ENCODE measurements around the gene OR4K17.
"Not testable (repeated sequence)": the region's sequence is repeated elsewhere in the genome, so short reads cannot be mapped to it uniquely, and the experiment has no call there.

OR4K17 gene

DNA sequence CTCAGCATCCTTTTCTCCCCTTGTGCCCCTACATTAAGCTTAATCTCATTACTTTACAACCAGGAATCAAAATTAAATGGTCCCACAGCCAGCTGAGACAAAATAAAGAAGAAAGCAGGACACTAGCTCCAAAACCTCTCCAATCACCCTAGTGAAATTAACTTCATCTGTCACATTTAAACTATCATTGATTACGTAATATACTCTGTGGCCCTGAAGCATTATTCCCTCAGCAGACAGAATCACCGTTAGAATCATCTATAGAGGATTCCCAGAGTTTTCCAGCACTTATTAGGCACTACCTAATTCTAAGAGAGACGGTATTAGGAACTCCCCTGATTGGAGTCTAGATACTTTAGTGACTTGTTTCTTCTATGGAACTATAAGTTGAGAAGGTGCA lies at the start of gene OR4K17:
OR4K17 (plus strand) TSS at position 302 of the 400 bp plus-strand sequence. CDS start 6,761 bp downstream, outside the sequence.
- DNase-seq = no peak

DNA sequence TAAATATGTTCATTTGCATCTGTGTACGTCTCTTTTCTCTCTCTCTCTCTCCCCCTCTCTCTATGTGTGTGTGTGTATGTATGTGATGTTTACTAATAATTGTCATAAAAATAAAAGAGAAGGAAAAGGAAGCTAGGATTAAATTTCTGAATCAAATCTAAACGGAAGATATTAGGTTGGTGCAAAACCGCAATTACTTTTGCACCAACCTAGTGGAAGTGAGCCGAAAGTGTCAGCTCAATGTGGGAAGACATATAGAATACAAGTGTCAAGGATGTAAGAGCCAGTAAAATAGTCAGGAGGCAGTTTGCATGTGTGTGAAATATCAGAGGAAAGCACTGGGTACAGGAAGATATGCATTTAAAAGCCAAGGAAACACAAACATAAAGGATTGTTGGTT lies 18.5 kb upstream of the OR4K17 start:
- no peak for DNase-seq

DNA sequence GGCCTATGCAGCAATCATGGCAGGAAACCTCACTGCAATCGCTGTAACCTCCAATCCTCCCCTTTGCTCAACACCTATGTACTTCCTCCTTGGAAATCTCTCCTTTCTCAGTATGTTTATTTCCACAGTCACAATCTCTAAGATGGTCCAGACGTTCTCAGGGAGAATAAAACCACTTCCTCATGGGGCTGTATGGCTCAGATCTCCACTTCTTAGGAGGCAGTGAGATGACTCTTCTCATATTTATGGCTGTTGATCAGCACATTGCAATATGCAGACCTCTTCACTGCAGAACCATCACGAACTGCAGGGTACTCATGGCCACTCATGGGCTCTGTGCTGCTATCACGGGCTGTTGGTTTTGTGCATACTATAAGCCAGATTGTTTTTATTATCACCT lies 17.1 kb upstream of the OR4K17 start:
- no peak for DNase-seq

DNA sequence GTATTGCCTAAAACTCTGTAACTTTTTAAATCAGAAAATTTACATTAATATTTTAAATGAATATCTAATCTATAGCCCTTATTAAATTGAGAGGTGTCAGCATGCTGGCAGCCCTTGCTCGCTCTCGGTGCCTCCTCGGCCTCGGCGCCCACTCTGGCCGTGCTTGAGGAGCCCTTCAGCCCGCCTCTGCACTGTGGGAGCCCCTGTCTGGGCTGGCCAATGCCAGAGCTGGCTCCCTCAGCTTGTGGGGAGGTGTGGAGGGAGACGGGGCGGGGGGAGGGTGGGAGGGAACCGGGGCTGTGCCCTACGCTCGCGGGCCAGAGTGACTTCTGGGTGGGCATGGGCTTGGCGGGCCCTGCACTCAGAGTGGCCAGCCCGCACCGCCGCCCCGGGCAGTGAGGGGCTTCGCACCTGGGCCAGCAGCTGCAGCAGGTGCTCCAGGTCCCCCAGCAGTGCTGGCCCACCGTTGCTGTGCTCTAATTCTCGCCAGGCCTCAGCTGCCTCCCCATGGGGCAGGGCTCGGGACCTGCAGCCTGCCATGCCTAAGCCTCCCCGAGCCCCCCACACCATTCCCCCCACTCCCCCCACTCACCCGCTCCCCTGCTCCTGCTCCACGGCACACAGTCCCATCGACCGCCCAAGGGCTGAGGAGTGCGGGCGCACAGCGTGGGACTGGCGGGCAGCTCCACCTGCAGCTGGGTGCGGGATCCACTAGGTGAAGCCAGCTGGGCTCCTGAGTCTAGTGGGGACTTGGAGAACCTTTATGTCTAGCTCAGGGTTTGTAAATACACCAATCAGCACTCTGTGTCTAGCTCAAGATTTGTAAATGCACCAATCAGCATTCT lies 11.4 kb upstream of the OR4K17 start:
- DNase-seq = not testable (repeated sequence)

- DNase-seq = no peak
Measured at GRCh38 chr14:20112321-20112720, 1.8 kb downstream of the OR4K17 start.

DNA sequence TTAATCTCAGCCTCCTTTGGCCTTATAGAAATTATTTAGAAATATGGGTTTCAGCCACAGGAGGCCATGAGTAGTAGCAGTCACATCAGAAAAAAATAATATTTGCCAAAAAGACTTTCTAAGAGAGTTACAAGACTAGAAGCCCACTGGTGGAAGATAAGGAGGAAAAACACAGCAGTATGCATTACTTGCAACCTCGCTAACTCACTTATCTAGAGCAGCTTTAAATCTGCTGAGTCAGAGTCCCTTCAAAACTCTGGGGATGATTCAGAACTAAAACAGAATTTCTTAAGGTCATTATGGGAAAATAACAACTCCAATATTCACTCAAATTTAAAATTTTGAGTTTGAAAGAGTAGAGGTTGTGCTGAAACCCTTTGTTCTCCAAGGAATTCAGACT lies 6.2 kb downstream of the OR4K17 start:
- no peak for DNase-seq

DNA sequence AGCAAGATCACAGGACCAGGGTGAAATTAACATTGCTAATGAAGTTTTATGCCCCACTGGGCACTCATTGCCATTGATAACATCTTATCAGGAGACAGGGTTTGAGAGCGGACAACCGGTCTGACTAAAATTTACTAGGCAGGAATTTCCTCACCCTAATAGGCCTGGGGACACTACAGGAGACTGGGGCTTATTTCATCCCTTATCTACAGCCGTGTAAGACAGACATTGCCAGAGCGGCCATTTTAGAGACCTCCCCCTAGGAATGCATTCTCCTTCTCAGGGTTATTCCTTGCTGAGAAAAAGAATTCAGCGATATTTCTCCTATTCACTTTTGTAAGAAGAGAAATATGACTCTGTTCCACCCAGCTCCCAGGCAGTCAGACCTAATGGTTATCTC lies 8.3 kb downstream of the OR4K17 start:
- DNase-seq = no peak

DNA sequence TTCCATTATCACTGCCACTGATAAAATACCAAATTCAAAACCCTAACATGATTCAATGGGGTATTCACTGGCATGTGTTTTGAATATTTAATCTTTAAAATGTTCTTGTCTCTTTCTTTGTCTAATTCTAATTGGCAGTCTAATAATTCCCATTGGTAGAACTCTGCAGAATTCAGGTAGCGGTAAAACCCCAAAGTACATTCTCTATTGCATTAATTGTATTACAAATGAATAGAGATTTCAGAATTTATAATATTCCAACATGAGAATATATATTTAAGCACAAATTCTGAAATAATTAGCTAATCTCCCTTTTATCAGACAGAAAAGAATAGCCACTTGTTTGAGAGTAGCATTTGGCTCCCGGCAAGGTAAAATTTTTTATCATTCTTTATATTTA lies 28.0 kb downstream of the OR4K17 start, which contains the start of gene OR4N5:
OR4N5 (plus strand) TSS at position 301 of the 400 bp plus-strand sequence. CDS start 4,916 bp downstream, outside the sequence.
- DNase-seq = no peak

DNA sequence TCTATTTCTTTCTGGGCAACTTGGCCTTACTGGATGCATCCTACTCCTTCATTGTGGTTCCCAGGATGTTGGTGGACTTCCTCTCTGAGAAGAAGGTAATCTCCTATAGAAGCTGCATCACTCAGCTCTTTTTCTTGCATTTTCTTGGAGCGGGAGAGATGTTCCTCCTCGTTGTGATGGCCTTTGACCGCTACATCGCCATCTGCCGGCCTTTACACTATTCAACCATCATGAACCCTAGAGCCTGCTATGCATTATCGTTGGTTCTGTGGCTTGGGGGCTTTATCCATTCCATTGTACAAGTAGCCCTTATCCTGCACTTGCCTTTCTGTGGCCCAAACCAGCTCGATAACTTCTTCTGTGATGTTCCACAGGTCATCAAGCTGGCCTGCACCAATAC lies 33.4 kb downstream of the OR4K17 start:
- DNase-seq = no peak

GRCh38 chr14:20144820-20145219 lies 34.3 kb downstream of the OR4K17 start:
- no peak for DNase-seq

- DNase-seq = no peak
Measured at GRCh38 chr14:20164462-20164861, 53.9 kb downstream of the OR4K17 start.

DNA sequence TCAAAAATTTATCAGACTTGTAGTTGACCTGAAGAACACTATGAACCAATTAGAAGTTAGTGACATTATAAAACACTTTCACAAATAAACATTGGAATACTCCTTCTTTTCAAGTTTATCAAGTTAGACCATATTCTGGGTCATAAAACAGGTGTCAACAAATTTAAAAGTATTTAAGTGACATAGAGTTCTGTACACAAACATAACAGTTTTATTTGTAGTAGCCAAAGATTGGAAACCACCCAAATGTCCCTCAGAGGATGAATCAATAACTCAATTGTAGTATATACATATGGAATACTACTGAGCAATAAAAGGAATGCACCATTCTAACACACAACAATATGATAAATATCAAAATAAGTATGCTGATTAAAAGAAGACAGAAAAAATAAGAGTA lies 56.6 kb downstream of the OR4K17 start:
- DNase-seq = no peak

- not testable (repeated sequence) for DNase-seq
Measured at GRCh38 chr14:20169852-20170251, 59.3 kb downstream of the OR4K17 start.
